Coronary artery (tissue), 2 donors: ENCODE measurements around the gene FHIT.

Experiments
- DNase-seq: peaks from one replicate; pipeline ENCODE4 v3.0.0-alpha.2; 2017; ENCODE audit warnings: low spot score
- H3K27ac ChIP-seq, 2 donors: fragments of 200-600 bp; sonication (generic); one replicate each; pipeline ENCODE4 v1.5.1; 2016 to 2019
- H3K4me3 ChIP-seq: fragments of 200-600 bp; sonication (generic); 2 replicates; pipeline ENCODE4 v1.5.1; 2016; ENCODE audit warnings: mild to moderate bottlenecking, moderate library complexity
- TF ChIP-seq, protein P1 (sequence below): fragments of 200-600 bp; sonication (generic); IDR thresholded peaks from one replicate; pipeline ENCODE4 v1.5.1; 2019; ENCODE audit warnings: antibody characterized with exemption

The FHIT gene

DNA sequence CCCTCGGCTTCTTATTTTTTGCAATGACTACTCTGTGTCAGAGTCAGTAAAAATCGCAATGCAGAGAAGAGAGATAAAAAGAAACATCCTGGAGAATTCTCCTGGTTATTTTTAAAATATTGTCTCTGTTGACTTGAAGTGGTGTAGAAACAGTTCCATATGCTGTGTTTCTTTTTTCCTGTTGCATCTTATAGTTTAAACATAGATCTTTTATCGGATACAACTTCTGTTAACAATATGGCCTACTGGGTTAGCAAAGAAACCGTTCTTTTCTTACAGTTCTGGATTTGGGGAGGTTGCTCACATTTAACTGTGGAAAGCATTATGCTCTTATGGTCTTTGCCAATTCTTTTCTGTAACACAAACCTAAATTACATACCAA, 1432.3 kb downstream of the FHIT start:
- TF ChIP-seq, protein P1, sequence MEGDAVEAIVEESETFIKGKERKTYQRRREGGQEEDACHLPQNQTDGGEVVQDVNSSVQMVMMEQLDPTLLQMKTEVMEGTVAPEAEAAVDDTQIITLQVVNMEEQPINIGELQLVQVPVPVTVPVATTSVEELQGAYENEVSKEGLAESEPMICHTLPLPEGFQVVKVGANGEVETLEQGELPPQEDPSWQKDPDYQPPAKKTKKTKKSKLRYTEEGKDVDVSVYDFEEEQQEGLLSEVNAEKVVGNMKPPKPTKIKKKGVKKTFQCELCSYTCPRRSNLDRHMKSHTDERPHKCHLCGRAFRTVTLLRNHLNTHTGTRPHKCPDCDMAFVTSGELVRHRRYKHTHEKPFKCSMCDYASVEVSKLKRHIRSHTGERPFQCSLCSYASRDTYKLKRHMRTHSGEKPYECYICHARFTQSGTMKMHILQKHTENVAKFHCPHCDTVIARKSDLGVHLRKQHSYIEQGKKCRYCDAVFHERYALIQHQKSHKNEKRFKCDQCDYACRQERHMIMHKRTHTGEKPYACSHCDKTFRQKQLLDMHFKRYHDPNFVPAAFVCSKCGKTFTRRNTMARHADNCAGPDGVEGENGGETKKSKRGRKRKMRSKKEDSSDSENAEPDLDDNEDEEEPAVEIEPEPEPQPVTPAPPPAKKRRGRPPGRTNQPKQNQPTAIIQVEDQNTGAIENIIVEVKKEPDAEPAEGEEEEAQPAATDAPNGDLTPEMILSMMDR = no peak
- no peak overlapping the region for H3K4me3 ChIP-seq
- H3K27ac ChIP-seq = no peak overlapping the region
- no peak for DNase-seq

DNA sequence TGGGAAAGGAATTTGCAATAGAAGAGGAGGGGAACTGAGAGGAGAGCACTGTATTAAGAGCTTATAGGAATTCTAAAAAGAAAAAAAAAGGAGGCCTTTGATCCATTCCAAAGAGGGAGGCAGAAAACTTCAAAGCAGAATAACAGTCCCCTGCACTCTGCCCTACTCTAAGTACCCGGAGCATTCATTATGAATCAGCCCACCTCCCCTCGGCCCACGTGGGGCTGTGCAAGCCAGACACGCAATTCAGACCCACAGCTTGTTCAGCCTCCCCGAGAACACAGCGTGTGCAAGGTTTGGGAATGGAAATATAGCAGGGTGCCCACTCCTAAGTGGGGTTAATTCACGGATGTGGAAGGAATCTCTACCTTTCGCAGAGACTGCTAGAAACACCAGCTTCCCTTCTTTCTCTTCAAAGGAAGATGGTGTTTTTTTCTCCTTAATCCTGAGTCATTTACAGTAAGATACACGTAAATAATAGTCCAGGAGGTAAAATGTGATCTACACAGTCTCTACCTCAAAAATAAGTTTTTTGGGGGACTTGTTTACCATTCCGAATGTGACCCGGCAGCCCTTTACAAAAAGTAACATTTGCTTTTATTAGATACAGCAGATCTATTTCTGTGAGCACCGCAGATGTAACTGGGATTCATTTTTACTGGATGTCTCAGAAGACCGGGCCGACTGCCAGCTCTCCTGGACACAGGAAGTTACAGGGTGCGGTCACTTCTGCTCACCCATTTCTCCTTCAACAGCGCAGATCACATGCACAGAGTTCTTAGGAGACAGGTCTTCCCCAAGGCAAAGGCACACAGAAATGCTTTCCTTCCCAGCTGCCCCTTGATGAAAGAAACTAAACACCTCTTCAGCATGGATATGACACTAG, 1433.0 kb downstream of the FHIT start:
- Histone ChIP-seq H3K4me3 (peak overlapping the region; percentile 28), H3K27ac (no peak overlapping the region)
- TF ChIP-seq, protein P1 = no peak
- DNase-seq = peak; percentile 75

DNA sequence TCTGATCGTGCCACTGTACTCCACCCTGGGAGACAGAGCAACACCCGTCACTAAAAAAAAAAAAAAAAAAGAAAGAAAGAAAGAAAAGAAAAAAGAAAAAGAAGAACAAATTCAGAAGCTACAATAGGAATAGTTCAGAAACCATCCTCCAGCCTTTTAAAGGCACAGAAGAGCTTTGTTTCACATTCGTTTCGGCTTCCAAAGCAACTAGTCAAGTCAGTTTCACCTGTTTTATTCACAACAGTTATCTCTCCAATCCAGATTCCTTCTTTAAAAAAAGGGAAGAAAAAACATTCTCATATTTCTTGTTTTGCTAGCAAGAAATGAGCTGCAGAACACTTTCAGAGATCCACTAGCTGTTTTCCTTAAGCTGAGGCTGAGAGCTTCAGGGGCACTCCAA, 1433.7 kb downstream of the FHIT start:
- no peak overlapping the region for H3K4me3 ChIP-seq
- DNase-seq = no peak
- TF ChIP-seq, protein P1 = no peak
- no peak overlapping the region for H3K27ac ChIP-seq

- DNase-seq = no peak
- Histone ChIP-seq H3K4me3 (no peak overlapping the region), H3K27ac (no peak overlapping the region)
- TF ChIP-seq, protein P1 = no peak
Measured at GRCh38 chr3:59816312-59816711, 1434.9 kb downstream of the FHIT start.

DNA sequence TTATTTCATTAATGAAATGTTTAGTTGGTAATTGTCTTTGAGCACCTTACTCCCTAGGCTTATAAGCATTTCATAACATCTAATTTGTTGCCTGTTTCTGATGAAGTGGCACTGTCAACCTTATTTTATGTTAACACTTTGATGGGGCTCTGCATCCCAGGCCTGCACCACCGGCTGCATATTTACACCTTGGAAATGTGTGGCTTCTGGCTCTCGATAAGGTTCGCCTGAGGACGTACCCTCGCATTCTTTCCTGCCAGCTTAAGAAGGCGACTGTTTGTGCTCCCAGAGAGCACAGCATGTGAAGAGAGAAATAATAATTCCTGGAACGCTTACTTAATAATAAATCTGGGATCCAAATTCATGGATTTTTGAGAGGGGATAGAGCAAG, 1438.1 kb downstream of the FHIT start:
- H3K27ac ChIP-seq = no peak overlapping the region
- no peak overlapping the region for H3K4me3 ChIP-seq
- DNase-seq = no peak
- TF ChIP-seq, protein P1 = no peak

- H3K27ac ChIP-seq = no peak overlapping the region
- TF ChIP-seq, protein P1 = no peak
- no peak overlapping the region for H3K4me3 ChIP-seq
- DNase-seq = no peak
Measured at GRCh38 chr3:59812237-59813147, 1438.8 kb downstream of the FHIT start.
